ENCODE results near the gene ARHGEF40. TPM values are rescaled to one million over a fixed set of nuclear protein-coding genes. Genes with fewer than 3 reads are reported as not detected.

Gene ARHGEF40
- total RNA-seq, 2 experiments from 2014 or later: 1.2 to 1.3 TPM

DNA sequence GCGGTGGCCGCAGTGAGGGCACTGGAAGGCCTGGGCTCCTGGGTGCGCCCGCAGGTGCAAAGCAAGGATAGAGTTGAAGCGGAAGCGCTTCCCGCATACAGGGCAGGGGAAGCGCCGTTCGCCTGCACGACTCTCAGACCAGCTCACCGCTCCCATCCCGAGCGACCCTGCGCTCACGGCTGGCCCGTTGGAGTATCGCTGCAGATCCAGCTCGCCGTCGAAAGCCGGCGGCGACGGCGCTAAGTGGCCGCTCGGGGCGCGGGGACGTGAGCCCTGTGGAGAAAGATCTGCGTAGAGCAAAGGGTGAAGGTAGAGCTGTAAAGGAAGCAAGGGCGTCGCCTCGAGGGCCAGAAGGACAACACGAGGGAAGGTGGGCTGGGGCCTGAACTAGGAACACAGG, 22.9 kb downstream of the ARHGEF40 start:
- Histone ChIP-seq H3K36me3 (ENCODE audit: insufficient read depth, low read length) (no peaks in the 10 kb centered on the region), H3K27ac (ENCODE audit: low read depth in 1 of 2, low read length in 2 of 2) (no peak overlapping the region), H3K4me1 (ENCODE audit: insufficient read depth, low read length) (peaks cover 27% of the 10 kb centered on the region), H3K27me3 (ENCODE audit: control insufficient read depth in 1 of 2, insufficient read depth in 2 of 2, low read length in 2 of 2) (no peaks in the 10 kb centered on the region), H3K4me3 (ENCODE audit: low read length) (no peak overlapping the region), H3K9me3 (ENCODE audit: control insufficient read depth in 1 of 2, insufficient read depth in 1 of 2, low read length in 2 of 2) (no peaks in the 10 kb centered on the region)
- no peaks in the 10 kb centered on the region for H3K9me3 Mint-ChIP-seq
- peak overlapping the region; percentile 56 for H3K27ac Mint-ChIP-seq
- POLR2A ChIA-PET: interaction anchor here (1.2 to 4.6 kb wide), 4 partner anchors 11 to 78 kb away, joined by 3 to 52 read pairs (median 10); partner anchors contain the start of gene ARHGEF40
- ATAC-seq (ENCODE audit: poor library complexity) (no peak), DNase-seq (no peak)
- H3K36me3 Mint-ChIP-seq (ENCODE audit: low read depth): peaks cover 6% of the 10 kb centered on the region
- no peak overlapping the region for H3K4me3 Mint-ChIP-seq
- intact Hi-C loops (cut with DNase I, micrococcal nuclease): no loop called here
- TF ChIP-seq, protein P1, sequence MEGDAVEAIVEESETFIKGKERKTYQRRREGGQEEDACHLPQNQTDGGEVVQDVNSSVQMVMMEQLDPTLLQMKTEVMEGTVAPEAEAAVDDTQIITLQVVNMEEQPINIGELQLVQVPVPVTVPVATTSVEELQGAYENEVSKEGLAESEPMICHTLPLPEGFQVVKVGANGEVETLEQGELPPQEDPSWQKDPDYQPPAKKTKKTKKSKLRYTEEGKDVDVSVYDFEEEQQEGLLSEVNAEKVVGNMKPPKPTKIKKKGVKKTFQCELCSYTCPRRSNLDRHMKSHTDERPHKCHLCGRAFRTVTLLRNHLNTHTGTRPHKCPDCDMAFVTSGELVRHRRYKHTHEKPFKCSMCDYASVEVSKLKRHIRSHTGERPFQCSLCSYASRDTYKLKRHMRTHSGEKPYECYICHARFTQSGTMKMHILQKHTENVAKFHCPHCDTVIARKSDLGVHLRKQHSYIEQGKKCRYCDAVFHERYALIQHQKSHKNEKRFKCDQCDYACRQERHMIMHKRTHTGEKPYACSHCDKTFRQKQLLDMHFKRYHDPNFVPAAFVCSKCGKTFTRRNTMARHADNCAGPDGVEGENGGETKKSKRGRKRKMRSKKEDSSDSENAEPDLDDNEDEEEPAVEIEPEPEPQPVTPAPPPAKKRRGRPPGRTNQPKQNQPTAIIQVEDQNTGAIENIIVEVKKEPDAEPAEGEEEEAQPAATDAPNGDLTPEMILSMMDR (IDR thresholded peaks at IDR 0.05): no peak
- H3K27me3 Mint-ChIP-seq: no peaks in the 10 kb centered on the region
- CTCF ChIA-PET: interaction anchor here (0.6 to 7.3 kb wide), 23 partner anchors 8 to 344 kb away, joined by 3 to 116 read pairs (median 5); partner anchors contain the start of genes ARHGEF40, NDRG2 and TMEM253
- H3K4me1 Mint-ChIP-seq (ENCODE audit: low read depth): peaks cover 34% of the 10 kb centered on the region

DNA sequence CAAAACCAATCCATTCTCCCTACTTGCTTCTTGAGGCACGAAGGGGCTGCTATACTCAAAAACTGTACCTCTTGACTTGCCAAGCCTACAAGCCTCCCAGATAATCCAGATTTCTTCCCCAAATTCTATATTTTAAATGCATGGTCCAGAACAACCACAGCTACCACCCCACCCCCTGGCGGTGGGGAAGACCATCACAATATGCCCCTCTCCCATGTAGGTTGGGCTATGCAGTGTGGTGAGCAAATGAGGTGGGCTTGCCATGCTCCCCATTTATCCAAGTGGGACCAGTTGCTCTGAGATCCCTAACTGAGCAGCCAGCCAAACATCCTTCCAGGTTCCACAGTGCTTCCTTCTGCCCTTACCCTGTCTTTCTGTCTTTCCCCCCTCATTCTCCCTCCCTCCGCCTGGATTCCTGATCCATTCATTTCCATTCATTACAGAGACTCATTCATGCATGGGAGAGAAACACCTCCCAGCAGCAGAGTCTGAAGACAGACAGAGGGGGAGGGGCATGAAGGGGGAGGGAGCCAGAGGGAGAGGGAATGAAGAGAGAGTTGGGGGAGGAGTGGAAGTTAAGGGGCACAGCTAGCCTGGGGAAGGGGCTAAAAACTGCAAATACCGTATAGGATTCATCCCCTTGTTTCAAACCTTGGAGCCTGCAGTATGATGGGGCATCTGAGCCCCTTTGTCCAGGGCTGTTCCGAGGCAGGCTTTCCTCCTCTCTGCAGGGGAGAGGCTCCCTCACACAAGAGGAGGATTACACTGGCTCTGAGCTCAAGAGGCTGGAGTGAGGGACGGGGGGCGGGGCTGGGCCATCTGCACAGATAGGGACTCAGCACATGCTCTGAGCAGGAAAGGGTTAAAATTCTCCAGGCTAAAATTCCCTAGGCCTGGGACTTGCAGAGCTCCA, 23.9 kb downstream of the ARHGEF40 start:
- TF ChIP-seq, protein P1 (IDR thresholded peaks at IDR 0.05): no peak
- DNase-seq: no peak
- ATAC-seq (ENCODE audit: poor library complexity): no peak
- Mint-ChIP-seq H3K4me3 (no peak overlapping the region), H3K36me3 (ENCODE audit: low read depth) (peaks cover 6% of the 10 kb centered on the region), H3K9me3 (no peaks in the 10 kb centered on the region), H3K4me1 (ENCODE audit: low read depth) (peaks cover 33% of the 10 kb centered on the region), H3K27ac (no peak overlapping the region), H3K27me3 (no peaks in the 10 kb centered on the region)
- ChIA-PET CTCF (interaction anchor here (2.8 to 7.3 kb wide), 3 partner anchors 12 to 79 kb away, joined by 56 to 116 read pairs (median 63); no protein-coding TSS in a partner anchor), POLR2A (interaction anchor here (1.2 to 4.6 kb wide), 2 partner anchors 10 to 55 kb away, joined by 3 to 52 read pairs; no protein-coding TSS in a partner anchor)
- no peaks in the 10 kb centered on the region for H3K36me3 ChIP-seq (ENCODE audit: insufficient read depth, low read length)
- no peak overlapping the region for H3K27ac ChIP-seq (ENCODE audit: low read depth in 1 of 2, low read length in 2 of 2)
- H3K4me3 ChIP-seq (ENCODE audit: low read length): no peak overlapping the region
- intact Hi-C loops (cut with DNase I, micrococcal nuclease): no loop called here
- H3K9me3 ChIP-seq (ENCODE audit: control insufficient read depth in 1 of 2, insufficient read depth in 1 of 2, low read length in 2 of 2): no peaks in the 10 kb centered on the region
- peaks cover 24% of the 10 kb centered on the region for H3K4me1 ChIP-seq (ENCODE audit: insufficient read depth, low read length)
- no peaks in the 10 kb centered on the region for H3K27me3 ChIP-seq (ENCODE audit: control insufficient read depth in 1 of 2, insufficient read depth in 2 of 2, low read length in 2 of 2)

- no peaks in the 10 kb centered on the region for H3K27me3 Mint-ChIP-seq
- H3K4me3 ChIP-seq (ENCODE audit: low read length): no peak overlapping the region
- no peaks in the 10 kb centered on the region for H3K27me3 ChIP-seq (ENCODE audit: control insufficient read depth in 1 of 2, insufficient read depth in 2 of 2, low read length in 2 of 2)
- no peaks in the 10 kb centered on the region for H3K9me3 Mint-ChIP-seq
- DNase-seq (no peak), ATAC-seq (ENCODE audit: poor library complexity) (no peak)
- peak overlapping the region in 1 of 2 donors; percentile 23 for H3K27ac ChIP-seq (ENCODE audit: low read depth in 1 of 2, low read length in 2 of 2)
- H3K4me1 Mint-ChIP-seq (ENCODE audit: low read depth): peaks cover 38% of the 10 kb centered on the region
- H3K4me1 ChIP-seq (ENCODE audit: insufficient read depth, low read length): peaks cover 29% of the 10 kb centered on the region
- TF ChIP-seq, protein P1 (IDR thresholded peaks at IDR 0.05): no peak
- ChIA-PET CTCF (interaction anchor here (0.7 to 7.3 kb wide), 6 partner anchors 9 to 90 kb away, joined by 3 to 116 read pairs (median 6); no protein-coding TSS in a partner anchor), POLR2A (interaction anchor here (3.7 to 4.6 kb wide), 2 partner anchors 8 kb away, joined by 12 to 52 read pairs; no protein-coding TSS in a partner anchor)
- no peaks in the 10 kb centered on the region for H3K9me3 ChIP-seq (ENCODE audit: control insufficient read depth in 1 of 2, insufficient read depth in 1 of 2, low read length in 2 of 2)
- peak overlapping the region; percentile 84 for H3K27ac Mint-ChIP-seq
- no peaks in the 10 kb centered on the region for H3K36me3 ChIP-seq (ENCODE audit: insufficient read depth, low read length)
- H3K36me3 Mint-ChIP-seq (ENCODE audit: low read depth): peaks cover 6% of the 10 kb centered on the region
- intact Hi-C loops (cut with DNase I, micrococcal nuclease): no loop called here
- H3K4me3 Mint-ChIP-seq: peak overlapping the region; percentile 88
Observed at GRCh38 chr14:21095430-21096205, 25.5 kb downstream of the ARHGEF40 start.
